Measurements from ENCODE around the gene RILP. TPM values are rescaled to one million over a fixed set of nuclear protein-coding genes. Genes with fewer than 3 reads are reported as not detected.
A peak's percentile ranks its signal among the peaks of the same experiment; 100 is the strongest.

The RILP gene
- polyA plus RNA-seq, 2 of the 4 experiments (the other 2 are of a cell fraction), result 6.4 to 6.8 TPM

- no peaks in the 10 kb centered on the region for H3K9me3 ChIP-seq
- no peak overlapping the region for H3K4me3 ChIP-seq
- H3K4me2 ChIP-seq, result no peak overlapping the region; the same call in 2 of the 3 replicates
- POLR2A ChIA-PET, result interaction anchor here (0.7 to 3.4 kb wide), 5 partner anchors 18 to 77 kb away, joined by 3 to 22 read pairs (median 12); no protein-coding TSS in a partner anchor
- DNase-seq (ENCODE audit: low read depth in 1 of 2, low spot score in 1 of 2) (no peak), ATAC-seq (no peak), FAIRE-seq (no peak)
- peaks cover 23% of the 10 kb centered on the region for H3K4me1 ChIP-seq
- H3K27ac ChIP-seq, result no peak overlapping the region
- 85% methylated on average over 22 of the region's 22 CpGs for WGBS (ENCODE audit: missing lambda C conversion rate)
- CTCF ChIA-PET, result interaction anchor here (0.6 to 11.7 kb wide), 16 partner anchors 7 to 396 kb away, joined by 3 to 204 read pairs (median 7); partner anchors contain the start of genes PRPF8 and SLC43A2
- TF ChIP-seq SMC3 (IDR thresholded peaks at IDR 0.05) (no peak), SREBF2 (IDR thresholded peaks at IDR 0.05) (no peak), TP53 (CRISPR knock-in tag; IDR thresholded peaks at IDR 0.05) (no peak)
Observed at GRCh38 chr17:1650731-1651558, 1.3 kb upstream of the RILP start.

- peak; percentile 61 to 74 for ATAC-seq
- Histone ChIP-seq H3K4me1 (peaks cover 30% of the 10 kb centered on the region), H3K27ac (peak overlapping the region; percentile 85 to 89), H3K4me3 (peak overlapping the region; percentile 54), H3K9me3 (no peaks in the 10 kb centered on the region), H3K4me2 (peak overlapping the region; percentile 97)
- CTCF ChIA-PET, result interaction anchor here (0.5 to 11.7 kb wide), 51 partner anchors 9 to 1927 kb away, joined by 3 to 204 read pairs (median 6); partner anchors contain the start of genes INPP5K, PITPNA, PRPF8 and RTN4RL1
- no peak for FAIRE-seq
- DNase-seq (ENCODE audit: low read depth in 1 of 2, low spot score in 1 of 2), result peak; percentile 88 to 97
- WGBS (ENCODE audit: missing lambda C conversion rate), result 0% methylated on average over 16 of the region's 100 CpGs
- POLR2A ChIA-PET, result interaction anchor here (0.6 to 3.4 kb wide), 23 partner anchors 9 to 768 kb away, joined by 3 to 43 read pairs (median 7); partner anchors contain the start of genes INPP5K, SLC43A2 and WDR81
- TF ChIP-seq, protein P1, sequence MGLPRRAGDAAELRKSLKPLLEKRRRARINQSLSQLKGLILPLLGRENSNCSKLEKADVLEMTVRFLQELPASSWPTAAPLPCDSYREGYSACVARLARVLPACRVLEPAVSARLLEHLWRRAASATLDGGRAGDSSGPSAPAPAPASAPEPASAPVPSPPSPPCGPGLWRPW (IDR thresholded peaks at IDR 0.05), result no peak
- TF ChIP-seq MAX (IDR thresholded peaks at IDR 0.05) (peak; percentile 68), ZNF302 (CRISPR knock-in tag; IDR thresholded peaks at IDR 0.05) (no peak), FOSB (CRISPR knock-in tag; IDR thresholded peaks at IDR 0.05) (0 out of 2 replicates have a peak, but pooled peaks have one; percentile 49), CBX2 (IDR thresholded peaks at IDR 0.05; ENCODE audit: borderline replicate concordance, low read depth) (no peak), HMGXB4 (CRISPR knock-in tag; IDR thresholded peaks at IDR 0.05; ENCODE audit: borderline replicate concordance) (no peak), FOXS1 (CRISPR knock-in tag; IDR thresholded peaks at IDR 0.05) (no peak), CHD4 (IDR thresholded peaks at IDR 0.05; ENCODE audit: borderline replicate concordance) (no peak), CHD2 (IDR thresholded peaks at IDR 0.05; ENCODE audit: low read length, partially characterized antibody) (peak; percentile 29), RAD21 (conservative IDR thresholded peaks at IDR 0.05 in 1 of 2, IDR thresholded peaks at IDR 0.05 in 1 of 2) (peak; percentile 65 to 86), JUN (IDR thresholded peaks at IDR 0.05) (peak; percentile 51 to 79; a peak in 4 of 5 replicates), HEYL (CRISPR knock-in tag; IDR thresholded peaks at IDR 0.05) (no peak), HOXA7 (CRISPR knock-in tag; IDR thresholded peaks at IDR 0.05) (no peak), JUNB (IDR thresholded peaks at IDR 0.05) (no peak), PBX3 (IDR thresholded peaks at IDR 0.05) (no peak), MAZ (IDR thresholded peaks at IDR 0.05; ENCODE audit: borderline replicate concordance, low read depth, low read length) (no peak; the same call in 1 of the 2 replicates), USF2 (IDR thresholded peaks at IDR 0.05) (no peak), HOXB5 (CRISPR knock-in tag; IDR thresholded peaks at IDR 0.05) (no peak), NFE2L2 (conservative IDR thresholded peaks at IDR 0.05; ENCODE audit: low read length) (no peak), FOSL2 (IDR thresholded peaks at IDR 0.05) (no peak), FOSL2 (CRISPR knock-in tag; IDR thresholded peaks at IDR 0.05) (peak; percentile 91), POLR2A (IDR thresholded peaks at IDR 0.05; ENCODE audit: low read length) (peak; percentile 85), KDM5A (IDR thresholded peaks at IDR 0.05) (no peak)
- TF ChIP-seq, protein P2, sequence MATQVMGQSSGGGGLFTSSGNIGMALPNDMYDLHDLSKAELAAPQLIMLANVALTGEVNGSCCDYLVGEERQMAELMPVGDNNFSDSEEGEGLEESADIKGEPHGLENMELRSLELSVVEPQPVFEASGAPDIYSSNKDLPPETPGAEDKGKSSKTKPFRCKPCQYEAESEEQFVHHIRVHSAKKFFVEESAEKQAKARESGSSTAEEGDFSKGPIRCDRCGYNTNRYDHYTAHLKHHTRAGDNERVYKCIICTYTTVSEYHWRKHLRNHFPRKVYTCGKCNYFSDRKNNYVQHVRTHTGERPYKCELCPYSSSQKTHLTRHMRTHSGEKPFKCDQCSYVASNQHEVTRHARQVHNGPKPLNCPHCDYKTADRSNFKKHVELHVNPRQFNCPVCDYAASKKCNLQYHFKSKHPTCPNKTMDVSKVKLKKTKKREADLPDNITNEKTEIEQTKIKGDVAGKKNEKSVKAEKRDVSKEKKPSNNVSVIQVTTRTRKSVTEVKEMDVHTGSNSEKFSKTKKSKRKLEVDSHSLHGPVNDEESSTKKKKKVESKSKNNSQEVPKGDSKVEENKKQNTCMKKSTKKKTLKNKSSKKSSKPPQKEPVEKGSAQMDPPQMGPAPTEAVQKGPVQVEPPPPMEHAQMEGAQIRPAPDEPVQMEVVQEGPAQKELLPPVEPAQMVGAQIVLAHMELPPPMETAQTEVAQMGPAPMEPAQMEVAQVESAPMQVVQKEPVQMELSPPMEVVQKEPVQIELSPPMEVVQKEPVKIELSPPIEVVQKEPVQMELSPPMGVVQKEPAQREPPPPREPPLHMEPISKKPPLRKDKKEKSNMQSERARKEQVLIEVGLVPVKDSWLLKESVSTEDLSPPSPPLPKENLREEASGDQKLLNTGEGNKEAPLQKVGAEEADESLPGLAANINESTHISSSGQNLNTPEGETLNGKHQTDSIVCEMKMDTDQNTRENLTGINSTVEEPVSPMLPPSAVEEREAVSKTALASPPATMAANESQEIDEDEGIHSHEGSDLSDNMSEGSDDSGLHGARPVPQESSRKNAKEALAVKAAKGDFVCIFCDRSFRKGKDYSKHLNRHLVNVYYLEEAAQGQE (IDR thresholded peaks at IDR 0.05), result no peak
Observed at GRCh38 chr17:1648963-1649843, 463 bp downstream of the RILP start.

All from A549 (cell line).